DND-41 (cell line): ENCODE measurements around the gene FBXO21.

ENCODE experiments used
- CTCF ChIP-seq: IDR thresholded peaks from 2 replicates; pipeline ENCODE4 v1.5.1; 2012; ENCODE audit warnings: borderline replicate concordance, low read length, moderate library complexity, mild to moderate bottlenecking; ENCODE audit not compliant: poor library complexity, severe bottlenecking; ENCODE audit errors: extremely low read depth
- EZH2 ChIP-seq: IDR thresholded peaks from 3 replicates; pipeline ENCODE4 v1.6.1; 2012; ENCODE audit warnings: borderline replicate concordance, low read depth, mild to moderate bottlenecking, moderate library complexity, low read length, inconsistent platforms; ENCODE audit not compliant: severe bottlenecking

- TF ChIP-seq CTCF (no peak), EZH2 (no peak)
Observed at GRCh38 chr12:117214797-117215196, 24.5 kb upstream of the FBXO21 start.
